H9 (cell line): ENCODE data around the gene SEMA3F. TPM values are rescaled to one million over a fixed set of nuclear protein-coding genes. Genes with fewer than 3 reads are reported as not detected.

Source experiments
- DNase-seq: peaks from one replicate; pipeline ENCODE4 v3.0.0-alpha.2; 2017
- H2AFZ ChIP-seq: one replicate; pipeline ENCODE4 v1.6.1; 2013; ENCODE audit warnings: mild to moderate bottlenecking, low read length, control low read depth, moderate library complexity
- H2AK5ac ChIP-seq: 2 replicates; pipeline ENCODE4 v1.6.1; 2013; ENCODE audit warnings: low read length, control low read depth, mixed read lengths; ENCODE audit not compliant: insufficient read length
- H2BK120ac ChIP-seq: one replicate; pipeline ENCODE4 v1.6.1; 2013; ENCODE audit warnings: low read depth, mild to moderate bottlenecking, low read length, control low read depth, inconsistent platforms; ENCODE audit not compliant: poor library complexity, severe bottlenecking
- H2BK12ac ChIP-seq: 2 replicates; pipeline ENCODE4 v1.6.1; 2013; ENCODE audit warnings: low read length, control low read depth, mixed read lengths, low read depth; ENCODE audit not compliant: insufficient read length
- H2BK15ac ChIP-seq: 2 replicates; pipeline ENCODE4 v1.6.1; 2013; ENCODE audit warnings: low read depth, low read length, control low read depth
- H2BK20ac ChIP-seq: one replicate; pipeline ENCODE4 v1.6.1; 2013; ENCODE audit warnings: low read depth, mild to moderate bottlenecking, low read length, control low read depth, inconsistent platforms; ENCODE audit not compliant: poor library complexity, severe bottlenecking
- H2BK5ac ChIP-seq: 2 replicates; pipeline ENCODE4 v1.6.1; 2013; ENCODE audit warnings: low read length, control low read depth, mixed read lengths; ENCODE audit not compliant: insufficient read length
- H3K14ac ChIP-seq: 2 replicates; pipeline ENCODE4 v1.6.1; 2013; ENCODE audit warnings: low read length, control low read depth; ENCODE audit not compliant: insufficient read depth
- H3K18ac ChIP-seq: 2 replicates; pipeline ENCODE4 v1.6.1; 2013; ENCODE audit warnings: low read depth, mild to moderate bottlenecking, mixed read lengths, low read length, control low read depth; ENCODE audit not compliant: insufficient read length
- H3K23ac ChIP-seq: 2 replicates; pipeline ENCODE4 v1.6.1; 2013; ENCODE audit warnings: low read length, control low read depth, mixed read lengths, low read depth; ENCODE audit not compliant: insufficient read length
- H3K23me2 ChIP-seq: 2 replicates; pipeline ENCODE4 v1.6.1; 2013; ENCODE audit warnings: low read depth, mild to moderate bottlenecking, mixed read lengths, low read length, control low read depth; ENCODE audit not compliant: insufficient read length, poor library complexity, severe bottlenecking
- H3K27ac ChIP-seq: 2 replicates; pipeline ENCODE4 v1.5.1; 2013; ENCODE audit warnings: low read length, control low read depth, mixed read lengths, low read depth; ENCODE audit not compliant: insufficient read length
- H3K27me3 ChIP-seq: 2 replicates; pipeline ENCODE4 v1.6.1; 2013; ENCODE audit warnings: low read length, control low read depth, inconsistent platforms; ENCODE audit not compliant: insufficient read depth
- H3K4ac ChIP-seq: 2 replicates; pipeline ENCODE4 v1.6.1; 2013; ENCODE audit warnings: low read depth, mild to moderate bottlenecking, control low read depth, inconsistent platforms, low read length, moderate library complexity
- H3K4me1 ChIP-seq: 2 replicates; pipeline ENCODE4 v1.6.1; 2013; ENCODE audit warnings: low read length, control low read depth, inconsistent platforms; ENCODE audit not compliant: insufficient read depth
- H3K4me2 ChIP-seq: 2 replicates; pipeline ENCODE4 v1.6.1; 2013; ENCODE audit warnings: low read length, control low read depth, mixed read lengths; ENCODE audit not compliant: insufficient read length, insufficient read depth
- H3K56ac ChIP-seq: 2 replicates; pipeline ENCODE4 v1.6.1; 2013; ENCODE audit warnings: low read depth, mild to moderate bottlenecking, mixed read lengths, low read length, control low read depth; ENCODE audit not compliant: insufficient read length
- H3K79me1 ChIP-seq: 2 replicates; pipeline ENCODE4 v1.6.1; 2013; ENCODE audit warnings: low read depth, mild to moderate bottlenecking, moderate library complexity, low read length, control low read depth, inconsistent platforms; ENCODE audit not compliant: insufficient read depth, poor library complexity, severe bottlenecking
- H3K79me2 ChIP-seq: 2 replicates; pipeline ENCODE4 v1.6.1; 2013; ENCODE audit warnings: low read length, control low read depth, inconsistent platforms; ENCODE audit not compliant: insufficient read depth
- H3K9ac ChIP-seq: 2 replicates; pipeline ENCODE4 v1.6.1; 2013; ENCODE audit warnings: low read length, control low read depth, mixed read lengths; ENCODE audit not compliant: insufficient read length; ENCODE audit errors: extremely low read depth
- H3K9me3 ChIP-seq: one replicate; pipeline ENCODE4 v1.6.1; 2013; ENCODE audit warnings: low read depth, low read length, inconsistent platforms; ENCODE audit not compliant: control insufficient read depth
- H3T11ph ChIP-seq: one replicate; pipeline ENCODE4 v1.6.1; 2013; ENCODE audit warnings: mild to moderate bottlenecking, low read length, control low read depth, inconsistent platforms
- H4K20me1 ChIP-seq: one replicate; pipeline ENCODE4 v1.6.1; 2013; ENCODE audit not compliant: control insufficient read depth, insufficient read length, insufficient read depth
- H4K5ac ChIP-seq: 2 replicates; pipeline ENCODE4 v1.6.1; 2013; ENCODE audit warnings: low read depth, mild to moderate bottlenecking, mixed read lengths, low read length, control low read depth; ENCODE audit not compliant: insufficient read length
- H4K8ac ChIP-seq: replicated peaks from 2 replicates; pipeline ENCODE4 v1.6.1; 2013; ENCODE audit warnings: low read length, control low read depth, mixed read lengths, low read depth; ENCODE audit not compliant: insufficient read length
- H4K91ac ChIP-seq: 2 replicates; pipeline ENCODE4 v1.6.1; 2013; ENCODE audit warnings: low read depth, mild to moderate bottlenecking, moderate library complexity, mixed read lengths, low read length, control low read depth; ENCODE audit not compliant: insufficient read length
- H3K27ac Mint-ChIP-seq, 3 experiments: 2 replicates in 2 of 3; 3 replicates in 1 of 3; pipeline ENCODE4 v1.8.0; 2020 to 2021; ENCODE audit warnings: mixed read lengths in 3 of 3, mild to moderate bottlenecking in 1 of 3, moderate library complexity in 1 of 3
- H3K27me3 Mint-ChIP-seq: 2 replicates; pipeline ENCODE4 v1.8.0; 2021; ENCODE audit warnings: low read depth, mild to moderate bottlenecking, moderate library complexity, mixed read lengths
- H3K36me3 Mint-ChIP-seq, 3 experiments: 2 replicates in 2 of 3; 3 replicates in 1 of 3; pipeline ENCODE4 v1.8.0; 2020 to 2021; ENCODE audit warnings: low read depth in 3 of 3, mixed read lengths in 3 of 3; ENCODE audit not compliant: insufficient read depth in 1 of 3
- H3K4me1 Mint-ChIP-seq, 2 experiments: 2 replicates each; pipeline ENCODE4 v1.8.0; 2020; ENCODE audit warnings: mixed read lengths in 2 of 2
- H3K4me3 Mint-ChIP-seq, 2 experiments: 2 replicates in 1 of 2; 3 replicates in 1 of 2; pipeline ENCODE4 v1.8.0; 2020 to 2021; ENCODE audit warnings: mild to moderate bottlenecking in 2 of 2, mixed read lengths in 2 of 2, moderate library complexity in 1 of 2
- H3K9me3 Mint-ChIP-seq, 2 experiments: 2 replicates in 1 of 2; 3 replicates in 1 of 2; pipeline ENCODE4 v1.8.0; 2020; ENCODE audit warnings: mild to moderate bottlenecking in 2 of 2, mixed read lengths in 2 of 2, moderate library complexity in 1 of 2
- CTCF ChIP-seq: fragments of 200-600 bp; sonication (generic); conservative IDR thresholded peaks from 3 replicates; pipeline ENCODE4 v1.8.0; 2021; ENCODE audit warnings: antibody characterized with exemption, mild to moderate bottlenecking
- WGBS: extraction: QIAGEN DNeasy Blood & Tissue Kit; methylation state at CpG from one replicate; pipeline ENCODE4 v1.1.7; 2013; ENCODE audit warnings: missing lambda C conversion rate, low lambda C conversion rate, mixed read lengths; ENCODE audit not compliant: insufficient read length; ENCODE audit errors: extremely low coverage; 5-methylcytosine and 5-hydroxymethylcytosine counted together
- total RNA-seq: library from RNA; stranded (reverse); gene quantifications from 2 replicates; pipeline ENCODE4 v1.2.1, GENCODE V29; 2021

Gene SEMA3F
- total RNA-seq, 1 experiment from 2014 or later = 14.3 TPM

GRCh38 chr3:50163572-50164455 is 8.7 kb downstream of the SEMA3F start:
- Histone ChIP-seq H3K23ac (no peak overlapping the region), H2BK120ac (no peak overlapping the region), H3K79me2 (no peaks in the 10 kb centered on the region), H3K23me2 (no peaks in the 10 kb centered on the region), H4K5ac (no peak overlapping the region), H4K8ac (no peak overlapping the region), H2AK5ac (no peak overlapping the region), H3K27me3 (no peaks in the 10 kb centered on the region), H4K91ac (no peak overlapping the region), H3K4ac (no peak overlapping the region), H3K9ac (no peak overlapping the region), H4K20me1 (no peaks in the 10 kb centered on the region), H2BK5ac (no peak overlapping the region), H2BK12ac (no peak overlapping the region), H2BK20ac (no peak overlapping the region), H3T11ph (no peak overlapping the region), H3K27ac (no peak overlapping the region), H2AFZ (no peak overlapping the region), H3K79me1 (no peaks in the 10 kb centered on the region), H3K56ac (no peak overlapping the region), H3K18ac (no peak overlapping the region), H3K4me1 (peaks cover 7% of the 10 kb centered on the region; the same call in 1 of the 2 replicates), H2BK15ac (no peak overlapping the region), H3K14ac (no peak overlapping the region), H3K4me2 (no peak overlapping the region), H3K9me3 (no peaks in the 10 kb centered on the region)
- DNase-seq = no peak
- Mint-ChIP-seq H3K27me3 (no peaks in the 10 kb centered on the region; the same call in 1 of the 2 replicates), H3K9me3 (no peaks in the 10 kb centered on the region), H3K36me3 (peaks cover 16 to 40% (median 29%) of the 10 kb centered on the region in 3 experiments), H3K4me3 (no peak overlapping the region), H3K4me1 (peaks cover 30 to 49% of the 10 kb centered on the region in 2 experiments), H3K27ac (no peak overlapping the region)
- no CpG with 5 or more reads among the region's 8 CpGs for WGBS
- TF ChIP-seq CTCF = no peak
